WERI-Rb-1 (cell line): ENCODE results near the gene UMODL1.

Experiments used
- DNase-seq: peaks from one replicate; pipeline ENCODE4 v3.0.0-alpha.2; 2020
- H3K27ac ChIP-seq: fragments of 250-450 bp; sonication (Bioruptor Pico); 2 replicates; pipeline ENCODE4 v1.5.1; 2020; ENCODE audit warnings: mild to moderate bottlenecking, moderate library complexity
- H3K27me3 ChIP-seq: fragments of 250-450 bp; sonication (Bioruptor Pico); 2 replicates; pipeline ENCODE4 v1.5.1; 2021; ENCODE audit warnings: mild to moderate bottlenecking, low read depth, moderate library complexity; ENCODE audit not compliant: insufficient read depth, severe bottlenecking
- H3K36me3 ChIP-seq: fragments of 250-450 bp; sonication (Bioruptor Pico); 2 replicates; pipeline ENCODE4 v1.5.1; 2020; ENCODE audit warnings: mild to moderate bottlenecking, moderate library complexity
- H3K4me3 ChIP-seq: 2 replicates; pipeline ENCODE4 v1.5.1; 2011; ENCODE audit warnings: low read depth, mild to moderate bottlenecking, control low read depth, low read length
- H3K9me3 ChIP-seq: fragments of 250-450 bp; sonication (Bioruptor Pico); 2 replicates; pipeline ENCODE4 v1.5.1; 2021; ENCODE audit warnings: mild to moderate bottlenecking, moderate library complexity; ENCODE audit not compliant: severe bottlenecking
- TF ChIP-seq, protein P1 (sequence below): IDR thresholded peaks from 2 replicates; pipeline ENCODE4 v1.5.1; 2011; ENCODE audit warnings: low read depth, mild to moderate bottlenecking, control low read depth, inconsistent platforms, low read length

Gene UMODL1

GRCh38 chr21:42043961-42044360 is 27.2 kb upstream of the UMODL1 start:
- Histone ChIP-seq H3K9me3 (no peaks in the 10 kb centered on the region), H3K27ac (no peak overlapping the region), H3K27me3 (no peaks in the 10 kb centered on the region), H3K36me3 (no peaks in the 10 kb centered on the region), H3K4me3 (no peak overlapping the region)
- TF ChIP-seq, protein P1, sequence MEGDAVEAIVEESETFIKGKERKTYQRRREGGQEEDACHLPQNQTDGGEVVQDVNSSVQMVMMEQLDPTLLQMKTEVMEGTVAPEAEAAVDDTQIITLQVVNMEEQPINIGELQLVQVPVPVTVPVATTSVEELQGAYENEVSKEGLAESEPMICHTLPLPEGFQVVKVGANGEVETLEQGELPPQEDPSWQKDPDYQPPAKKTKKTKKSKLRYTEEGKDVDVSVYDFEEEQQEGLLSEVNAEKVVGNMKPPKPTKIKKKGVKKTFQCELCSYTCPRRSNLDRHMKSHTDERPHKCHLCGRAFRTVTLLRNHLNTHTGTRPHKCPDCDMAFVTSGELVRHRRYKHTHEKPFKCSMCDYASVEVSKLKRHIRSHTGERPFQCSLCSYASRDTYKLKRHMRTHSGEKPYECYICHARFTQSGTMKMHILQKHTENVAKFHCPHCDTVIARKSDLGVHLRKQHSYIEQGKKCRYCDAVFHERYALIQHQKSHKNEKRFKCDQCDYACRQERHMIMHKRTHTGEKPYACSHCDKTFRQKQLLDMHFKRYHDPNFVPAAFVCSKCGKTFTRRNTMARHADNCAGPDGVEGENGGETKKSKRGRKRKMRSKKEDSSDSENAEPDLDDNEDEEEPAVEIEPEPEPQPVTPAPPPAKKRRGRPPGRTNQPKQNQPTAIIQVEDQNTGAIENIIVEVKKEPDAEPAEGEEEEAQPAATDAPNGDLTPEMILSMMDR: no peak
- DNase-seq: no peak

GRCh38 chr21:42044871-42045495 is 26.1 kb upstream of the UMODL1 start:
- H3K36me3 ChIP-seq: no peaks in the 10 kb centered on the region

GRCh38 chr21:42047821-42048613 is 23.1 kb upstream of the UMODL1 start:
- Histone ChIP-seq H3K27me3 (no peaks in the 10 kb centered on the region), H3K27ac (peak overlapping the region; percentile 32; the same call in 1 of the 2 replicates), H3K36me3 (no peaks in the 10 kb centered on the region), H3K9me3 (no peaks in the 10 kb centered on the region), H3K4me3 (no peak overlapping the region)
- TF ChIP-seq, protein P1: no peak
- DNase-seq: no peak

More at GRCh38 chr21:42044871-42045495, 26.1 kb upstream of the UMODL1 start:
- Histone ChIP-seq H3K27me3 (no peaks in the 10 kb centered on the region), H3K4me3 (no peak overlapping the region), H3K9me3 (no peaks in the 10 kb centered on the region), H3K27ac (no peak overlapping the region)
- no peak for DNase-seq
- TF ChIP-seq, protein P1: no peak

DNA sequence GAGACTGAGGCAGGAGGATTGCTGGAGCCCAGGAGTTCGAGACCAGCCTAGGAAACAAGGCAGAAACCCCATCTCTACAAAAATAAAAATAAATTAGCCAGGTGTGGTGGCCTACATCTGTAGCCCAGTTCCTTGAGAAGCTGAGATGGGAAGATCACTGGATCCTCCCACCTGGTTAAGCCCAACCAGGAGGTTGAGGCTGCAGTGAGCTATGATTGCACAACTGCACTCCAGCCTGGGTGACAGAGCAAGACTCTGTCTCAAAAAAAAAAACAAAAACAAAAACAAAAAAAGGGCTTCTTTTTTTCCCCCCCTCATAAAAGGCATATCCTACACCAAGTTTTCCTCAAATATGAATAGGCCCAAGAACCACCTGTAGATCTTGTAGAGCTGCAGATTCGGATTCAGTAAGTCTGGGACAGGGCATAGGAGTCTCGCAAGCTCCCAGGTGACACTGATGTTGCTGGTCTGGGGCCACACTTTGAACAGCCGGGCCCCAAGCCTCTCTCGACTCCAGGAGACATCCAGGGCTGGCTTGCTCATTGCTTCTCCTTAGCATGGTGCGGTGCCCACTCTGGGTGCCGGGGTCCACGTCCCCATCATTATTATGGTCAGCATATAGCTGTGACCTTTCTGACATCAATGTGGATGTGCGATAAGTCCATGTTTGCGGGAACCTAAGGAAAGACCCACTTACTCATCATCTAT is 22.1 kb upstream of the UMODL1 start:
- H3K9me3 ChIP-seq: no peaks in the 10 kb centered on the region
- DNase-seq: no peak
- no peaks in the 10 kb centered on the region for H3K36me3 ChIP-seq
- no peak overlapping the region for H3K4me3 ChIP-seq
- no peaks in the 10 kb centered on the region for H3K27me3 ChIP-seq
- no peak overlapping the region for H3K27ac ChIP-seq
- TF ChIP-seq, protein P1: no peak

DNA sequence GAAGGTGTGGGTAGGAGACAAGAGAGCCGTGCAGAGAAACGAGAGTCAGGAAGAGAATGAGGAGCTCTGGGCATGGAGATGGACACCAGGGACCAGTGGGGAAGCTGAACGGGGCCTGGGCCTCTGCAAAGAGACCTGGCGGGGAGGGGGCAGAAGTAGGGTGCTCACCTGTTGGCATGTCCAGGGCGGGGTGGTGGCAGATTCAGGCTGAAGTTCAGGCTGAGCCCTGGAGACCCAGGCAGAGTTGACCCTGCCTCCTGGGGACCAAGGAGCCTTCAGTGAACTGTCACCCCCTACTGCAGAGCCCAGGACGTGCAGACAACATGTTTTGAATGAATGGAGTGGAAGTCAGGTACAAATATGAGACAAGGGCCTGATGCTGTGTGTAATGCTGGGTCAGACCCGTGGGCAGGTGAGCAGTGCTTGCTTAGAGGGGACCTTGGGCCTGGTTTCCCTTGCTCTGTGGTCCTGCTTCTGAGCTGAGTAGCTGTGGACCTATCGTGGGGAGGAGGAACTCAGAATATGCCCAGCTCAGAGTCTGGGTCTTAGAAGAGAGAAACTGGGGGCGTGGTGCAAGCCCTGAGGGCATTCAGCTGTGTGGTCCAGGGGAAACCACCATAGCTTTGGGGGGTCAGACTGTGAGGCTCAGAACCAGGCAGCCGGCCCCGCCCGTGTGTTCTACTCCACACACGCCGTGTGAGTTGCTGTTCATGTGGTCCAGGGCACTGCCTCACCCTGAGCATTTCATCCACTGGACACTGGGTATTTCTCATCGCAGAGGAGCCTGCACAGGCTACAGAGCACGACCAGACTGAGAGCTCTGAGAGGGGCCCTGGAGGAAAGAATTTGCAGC is 21.3 kb upstream of the UMODL1 start:
- H3K36me3 ChIP-seq: no peaks in the 10 kb centered on the region
- no peak for DNase-seq
- TF ChIP-seq, protein P1: peak; percentile 28; the same call in 1 of the 2 replicates
- no peak overlapping the region for H3K4me3 ChIP-seq
- no peaks in the 10 kb centered on the region for H3K27me3 ChIP-seq
- H3K27ac ChIP-seq: no peak overlapping the region
- H3K9me3 ChIP-seq: no peaks in the 10 kb centered on the region
